Adrenal gland (tissue), 5 donors: ENCODE measurements around the gene DCHS1.

Experiments
- POLR2A ChIP-seq, 2 donors: fragments of 450-650 bp; IDR thresholded peaks; one replicate each; pipeline ENCODE4 v1.6.1; 2017; ENCODE audit warnings: antibody characterized with exemption in 2 of 2, mild to moderate bottlenecking in 2 of 2, moderate library complexity in 1 of 2
- TF ChIP-seq, protein P1 (sequence below), 6 experiments: fragments of 450-650 bp in 4 of 6; fragments of 200-600 bp in 2 of 6; sonication (generic) in 1 of 6; IDR thresholded peaks; 1 replicate in 5 of 6; 2 replicates in 1 of 6; pipeline versions ENCODE4 v1.5.1 to v1.8.0; 2016 to 2021; ENCODE audit warnings: antibody characterized with exemption in 6 of 6, mild to moderate bottlenecking in 2 of 6, moderate library complexity in 1 of 6
- donor health status: DM: no; HTN: no; CAD: no.

DNA sequence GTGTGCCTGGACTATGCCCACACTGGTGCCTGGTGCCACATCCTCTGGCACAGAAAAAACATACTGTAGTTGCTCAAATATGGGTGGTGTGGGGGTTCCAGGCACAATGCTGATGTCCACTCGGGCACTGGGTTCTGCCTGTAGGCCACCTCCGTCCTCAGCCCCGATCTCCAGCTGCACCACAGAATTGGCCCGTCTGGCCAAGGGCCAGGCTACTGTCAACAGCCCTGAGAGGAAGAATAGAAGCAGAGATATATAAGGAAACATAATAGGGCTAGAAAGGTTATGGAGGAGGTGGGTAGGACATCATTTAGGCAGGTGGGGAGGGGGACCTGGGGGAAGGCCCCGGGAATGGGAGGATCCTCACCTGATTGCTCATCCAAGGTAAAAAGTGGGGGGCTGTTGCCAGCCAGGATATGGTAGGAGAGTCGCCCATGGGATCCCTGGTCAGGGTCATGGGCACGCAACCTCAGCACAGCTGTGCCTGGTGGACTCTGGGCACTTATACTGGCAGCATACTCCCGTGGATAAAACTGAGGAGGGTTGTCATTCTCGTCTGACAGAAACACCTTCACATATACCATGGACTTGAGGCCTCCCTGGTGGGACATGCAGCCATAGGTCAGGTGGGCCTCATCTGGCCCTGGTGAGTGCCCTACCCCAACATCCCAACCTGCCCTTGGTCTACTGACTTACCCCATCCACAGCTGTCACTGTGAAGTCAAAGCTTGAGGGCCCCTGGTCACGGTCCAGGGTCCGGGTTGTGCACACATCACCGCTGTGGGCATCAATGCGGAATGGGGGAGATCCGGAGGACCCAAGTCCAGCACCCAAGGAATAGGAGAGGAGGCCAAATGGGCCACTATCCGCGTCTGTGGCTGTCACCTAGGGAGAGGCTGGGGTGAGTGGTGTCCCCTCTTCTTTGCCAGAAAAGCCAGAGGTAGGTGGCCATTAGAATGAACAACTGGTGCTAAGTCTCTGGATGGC lies 21.9 kb downstream of the DCHS1 start:
- no peak for TF ChIP-seq POLR2A (IDR thresholded peaks at IDR 0.05)
- TF ChIP-seq, protein P1, sequence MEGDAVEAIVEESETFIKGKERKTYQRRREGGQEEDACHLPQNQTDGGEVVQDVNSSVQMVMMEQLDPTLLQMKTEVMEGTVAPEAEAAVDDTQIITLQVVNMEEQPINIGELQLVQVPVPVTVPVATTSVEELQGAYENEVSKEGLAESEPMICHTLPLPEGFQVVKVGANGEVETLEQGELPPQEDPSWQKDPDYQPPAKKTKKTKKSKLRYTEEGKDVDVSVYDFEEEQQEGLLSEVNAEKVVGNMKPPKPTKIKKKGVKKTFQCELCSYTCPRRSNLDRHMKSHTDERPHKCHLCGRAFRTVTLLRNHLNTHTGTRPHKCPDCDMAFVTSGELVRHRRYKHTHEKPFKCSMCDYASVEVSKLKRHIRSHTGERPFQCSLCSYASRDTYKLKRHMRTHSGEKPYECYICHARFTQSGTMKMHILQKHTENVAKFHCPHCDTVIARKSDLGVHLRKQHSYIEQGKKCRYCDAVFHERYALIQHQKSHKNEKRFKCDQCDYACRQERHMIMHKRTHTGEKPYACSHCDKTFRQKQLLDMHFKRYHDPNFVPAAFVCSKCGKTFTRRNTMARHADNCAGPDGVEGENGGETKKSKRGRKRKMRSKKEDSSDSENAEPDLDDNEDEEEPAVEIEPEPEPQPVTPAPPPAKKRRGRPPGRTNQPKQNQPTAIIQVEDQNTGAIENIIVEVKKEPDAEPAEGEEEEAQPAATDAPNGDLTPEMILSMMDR (IDR thresholded peaks at IDR 0.05) = no peak
